GM12878 (cell line): ENCODE results near the gene GMDS. TPM values are rescaled to one million over a fixed set of nuclear protein-coding genes. Genes with fewer than 3 reads are reported as not detected.

Experiments used
- ATAC-seq: fragments of 200-7000 bp; cut with Tn5 transposase; 3 replicates; pipeline ENCODE4 v1.9.1; 2020; ENCODE audit warnings: mild to moderate bottlenecking, moderate library complexity
- BruUV-seq: library from RNA; stranded (reverse); fragments of 400-500 nt; replicated peaks from 2 replicates; lab custom pipeline; 2021; lab: Mats Ljungman, UMichigan
- CTCF ChIA-PET: fragments of 300-600 bp; sonication (Branson Sonifier 250); formaldehyde crosslinking; extraction: SDS; loops from one replicate; lab custom pipeline; 2021; ENCODE audit warnings: inconsistent platforms; lab: Yijun Ruan, JAX
- POLR2A ChIA-PET: fragments of 350-600 bp; formaldehyde crosslinking; extraction: SDS; loops from one replicate; lab custom pipeline; 2021; ENCODE audit warnings: inconsistent platforms; lab: Charles Lee
- RAD21 ChIA-PET: fragments of 300-600 bp; sonication (Branson Sonifier 250); formaldehyde crosslinking; loops from one replicate; lab custom pipeline; 2023; ENCODE audit warnings: antibody characterized with exemption; ENCODE audit not compliant: unreplicated experiment; lab: Charles Lee
- SMC1A ChIA-PET: fragments of 300-600 bp; sonication (Branson Sonifier 250); formaldehyde crosslinking; loops from one replicate; lab custom pipeline; 2023; ENCODE audit not compliant: unreplicated experiment, uncharacterized antibody; lab: Charles Lee
- DNase-seq: peaks from one replicate; pipeline ENCODE4 v3.0.0-alpha.2; 2011; ENCODE audit warnings: low read depth, low spot score
- FAIRE-seq: peaks from 3 replicates; lab custom pipeline; 2011; peaks lifted over from hg19 to GRCh38; lab: Jason Lieb, UNC
- H2AFZ ChIP-seq: 2 replicates; pipeline ENCODE4 v1.6.0; 2011; ENCODE audit warnings: low read depth, low read length, control low read depth; ENCODE audit not compliant: control insufficient read depth
- H3K27ac ChIP-seq: 2 replicates; pipeline ENCODE4 v1.5.1; 2011; ENCODE audit warnings: control low read depth; ENCODE audit not compliant: control insufficient read depth, insufficient read depth
- H3K27me3 ChIP-seq, 2 experiments: replicated peaks in 1 of 2; 2 replicates each; pipeline versions ENCODE4 v1.6.0 to v1.6.1; 2011; ENCODE audit warnings: low read length in 1 of 2; ENCODE audit not compliant: control insufficient read depth in 2 of 2, insufficient read depth in 2 of 2
- H3K36me3 ChIP-seq, 2 experiments: 2 replicates each; pipeline ENCODE4 v1.5.1; 2011; ENCODE audit warnings: low read length in 1 of 2; ENCODE audit not compliant: control insufficient read depth in 2 of 2, insufficient read depth in 2 of 2
- H3K4me1 ChIP-seq: 2 replicates; pipeline ENCODE4 v1.6.1; 2011; ENCODE audit warnings: mild to moderate bottlenecking, low read length, moderate library complexity, mixed read lengths; ENCODE audit not compliant: control insufficient read depth, insufficient read depth
- H3K4me2 ChIP-seq: 2 replicates; pipeline ENCODE4 v1.6.0; 2011; ENCODE audit warnings: control low read depth; ENCODE audit not compliant: control insufficient read depth, insufficient read depth
- H3K4me3 ChIP-seq: fragments of 200-600 bp; sonication (generic); 2 replicates; pipeline ENCODE4 v1.5.1; 2016
- H3K79me2 ChIP-seq: 2 replicates; pipeline ENCODE4 v1.6.0; 2011; ENCODE audit warnings: low read length; ENCODE audit not compliant: control insufficient read depth, insufficient read depth
- H3K9ac ChIP-seq: 2 replicates; pipeline ENCODE4 v1.8.0; 2011; ENCODE audit warnings: low read length, control low read depth, mixed read lengths; ENCODE audit not compliant: control insufficient read depth, insufficient read depth
- H3K9me3 ChIP-seq: replicated peaks from 3 replicates; pipeline ENCODE4 v1.5.1; 2011; ENCODE audit warnings: mild to moderate bottlenecking, low read length; ENCODE audit not compliant: control insufficient read depth, insufficient read depth
- H4K20me1 ChIP-seq: 2 replicates; pipeline ENCODE4 v1.6.0; 2011; ENCODE audit not compliant: control insufficient read depth, insufficient read depth
- CREB1 ChIP-seq: IDR thresholded peaks from 2 replicates; pipeline ENCODE4 v1.6.1; 2012; ENCODE audit warnings: low read depth, mild to moderate bottlenecking, inconsistent platforms
- MLLT1 ChIP-seq: fragments of 450-650 bp; IDR thresholded peaks from 2 replicates; pipeline ENCODE4 v1.6.1; 2016; ENCODE audit warnings: mild to moderate bottlenecking
- WGBS: methylation state at CpG from one replicate; pipeline ENCODE4 v1.1.6; 2016; ENCODE audit warnings: low lambda C conversion rate; ENCODE audit not compliant: insufficient replicate concordance, insufficient coverage; ENCODE audit errors: missing lambda C conversion rate; 5-methylcytosine and 5-hydroxymethylcytosine counted together
- in situ Hi-C: fragments of 300-500 bp; cut with MboI; formaldehyde crosslinking; loops from 9 replicates; pipeline ENCODE4 v1.14.3; 2018; ENCODE audit warnings: mixed read lengths
- intact Hi-C: fragments of 100-400 bp; cut with micrococcal nuclease; formaldehyde crosslinking; loops from one replicate; pipeline ENCODE4 v1.14.2; 2022; ENCODE audit not compliant: unreplicated experiment
- polyA plus RNA-seq, 11 experiments: library from polyadenylated mRNA; depleted of rRNA in 4 of 11; unstranded in 6 of 11; stranded (reverse) in 5 of 11; fragments of >200 nt; fragmentation: Nextera tagmentation in 4 of 11; fragmentation: Illumina TruSeq in 1 of 11; extraction: Ambion mirVana in 4 of 11; extraction: Trizol in 1 of 11; gene quantifications; 1 replicate in 1 of 11; 2 replicates in 10 of 11; pipeline versions ENCODE4 v1.2.1 to v1.2.3, GENCODE V29; 2011 to 2016; ENCODE audit warnings: inconsistent platforms in 2 of 11, missing spikeins in 2 of 11, low read depth in 1 of 11
- total RNA-seq, 4 experiments: library from RNA; depleted of rRNA in 3 of 4; stranded (reverse); fragments of >200 nt in 3 of 4; fragmentation: Illumina TruSeq in 1 of 4; extraction: Trizol in 1 of 4; gene quantifications; 2 replicates each; pipeline versions ENCODE4 v1.2.1 to v1.2.3, GENCODE V29; 2013 to 2021

The GMDS gene
- total and polyA plus RNA-seq, 10 of the 15 experiments (the other 5 are each of a cell fraction or from before 2014, with no cell fraction given) = 0.61 to 53.8 (median 29.3) TPM

- no peak for TF ChIP-seq MLLT1
- TF ChIP-seq, all 136 proteins: peak for 0
Measured at GRCh38 chr6:1802491-1803395, 442.7 kb downstream of the GMDS start (continued).

- DNase-seq (no peak), ATAC-seq (no peak), FAIRE-seq (no peak)
- Histone ChIP-seq H4K20me1 (no peaks in the 10 kb centered on the region), H3K9ac (no peak overlapping the region), H3K79me2 (no peaks in the 10 kb centered on the region), H3K4me2 (no peak overlapping the region), H3K4me1 (peaks cover 17% of the 10 kb centered on the region), H3K4me3 (no peak overlapping the region), H3K36me3 (no peaks in the 10 kb centered on the region), H3K27me3 (no peaks in the 10 kb centered on the region), H3K27ac (no peak overlapping the region), H3K9me3 (no peaks in the 10 kb centered on the region), H2AFZ (no peak overlapping the region)
- BruUV-seq = no TSS peak
- CTCF ChIA-PET = interaction anchor here (1.4 to 2.2 kb wide), 3 partner anchors 8 to 205 kb away, joined by 3 to 7 read pairs (median 5); no protein-coding TSS in a partner anchor
- in situ Hi-C loops (no loop called here), intact Hi-C loops (no loop called here)
- SMC1A ChIA-PET = interaction anchor here (0.6 to 1.6 kb wide), 4 partner anchors 18 to 98 kb away, joined by 3 to 4 read pairs (median 3); no protein-coding TSS in a partner anchor
- POLR2A ChIA-PET = no interaction called here
- no peak for TF ChIP-seq CREB1
- 88% methylated on average over 7 of the region's 7 CpGs for WGBS
- RAD21 ChIA-PET = no interaction called here
Measured at GRCh38 chr6:1801401-1801800, 444.0 kb downstream of the GMDS start.
